Measurements from ENCODE around the gene GTF2H1.
A peak's percentile ranks its signal among the peaks of the same experiment; 100 is the strongest.
"Not testable (repeated sequence)": the region's sequence is repeated elsewhere in the genome, so short reads cannot be mapped to it uniquely, and the experiment has no call there.

GTF2H1 gene

GRCh38 chr11:18383388-18384156, 61.2 kb downstream of the GTF2H1 start:
- peak; percentile 31 for DNase-seq

- DNase-seq: no peak
These were observed 61.8 kb downstream of the GTF2H1 start for GRCh38 chr11:18384157-18384641.

GRCh38 chr11:18390088-18390487, 67.7 kb downstream of the GTF2H1 start:
- DNase-seq: no peak

GRCh38 chr11:18392434-18393321, 70.3 kb downstream of the GTF2H1 start:
- no peak for DNase-seq

- DNase-seq: no peak
These were observed 71.4 kb downstream of the GTF2H1 start for GRCh38 chr11:18393581-18394274.

GRCh38 chr11:18394275-18394927, 72.0 kb downstream of the GTF2H1 start, which contains the start of gene LDHA:
Gene LDHA, plus strand, starts transcription at chr11:18394563. Its CDS starts 2,280 bp downstream, at chr11:18396843.
- peak; percentile 91 for DNase-seq

GRCh38 chr11:18394928-18395734, 72.8 kb downstream of the GTF2H1 start:
- DNase-seq: no peak

GRCh38 chr11:18395735-18396504, 73.6 kb downstream of the GTF2H1 start:
- DNase-seq: peak; percentile 98

GRCh38 chr11:18397921-18398320, 75.6 kb downstream of the GTF2H1 start:
- no peak for DNase-seq

GRCh38 chr11:18401077-18401476, 78.7 kb downstream of the GTF2H1 start:
- DNase-seq: not testable (repeated sequence)

GRCh38 chr11:18404062-18404461, 81.7 kb downstream of the GTF2H1 start:
- no peak for DNase-seq

- not testable (repeated sequence) for DNase-seq
These were observed 85.0 kb downstream of the GTF2H1 start for GRCh38 chr11:18407400-18407799.

- DNase-seq: no peak
These were observed 86.4 kb downstream of the GTF2H1 start for GRCh38 chr11:18408558-18409291.

GRCh38 chr11:18416459-18416858, 94.1 kb downstream of the GTF2H1 start:
- DNase-seq: no peak

Data from NCI-H1092 (cell line).